NT2/D1 (cell line): ENCODE measurements around the gene TRIM72.

Experiments
- SUZ12 ChIP-seq: IDR thresholded peaks from 2 replicates; pipeline ENCODE4 v1.6.1; 2011; ENCODE audit not compliant: insufficient read length, insufficient read depth; ENCODE audit errors: extremely low read depth
- ZNF274 ChIP-seq: IDR thresholded peaks from 2 replicates; pipeline ENCODE4 v1.6.1; 2011; ENCODE audit warnings: mild to moderate bottlenecking, low read depth, low read length

DNA sequence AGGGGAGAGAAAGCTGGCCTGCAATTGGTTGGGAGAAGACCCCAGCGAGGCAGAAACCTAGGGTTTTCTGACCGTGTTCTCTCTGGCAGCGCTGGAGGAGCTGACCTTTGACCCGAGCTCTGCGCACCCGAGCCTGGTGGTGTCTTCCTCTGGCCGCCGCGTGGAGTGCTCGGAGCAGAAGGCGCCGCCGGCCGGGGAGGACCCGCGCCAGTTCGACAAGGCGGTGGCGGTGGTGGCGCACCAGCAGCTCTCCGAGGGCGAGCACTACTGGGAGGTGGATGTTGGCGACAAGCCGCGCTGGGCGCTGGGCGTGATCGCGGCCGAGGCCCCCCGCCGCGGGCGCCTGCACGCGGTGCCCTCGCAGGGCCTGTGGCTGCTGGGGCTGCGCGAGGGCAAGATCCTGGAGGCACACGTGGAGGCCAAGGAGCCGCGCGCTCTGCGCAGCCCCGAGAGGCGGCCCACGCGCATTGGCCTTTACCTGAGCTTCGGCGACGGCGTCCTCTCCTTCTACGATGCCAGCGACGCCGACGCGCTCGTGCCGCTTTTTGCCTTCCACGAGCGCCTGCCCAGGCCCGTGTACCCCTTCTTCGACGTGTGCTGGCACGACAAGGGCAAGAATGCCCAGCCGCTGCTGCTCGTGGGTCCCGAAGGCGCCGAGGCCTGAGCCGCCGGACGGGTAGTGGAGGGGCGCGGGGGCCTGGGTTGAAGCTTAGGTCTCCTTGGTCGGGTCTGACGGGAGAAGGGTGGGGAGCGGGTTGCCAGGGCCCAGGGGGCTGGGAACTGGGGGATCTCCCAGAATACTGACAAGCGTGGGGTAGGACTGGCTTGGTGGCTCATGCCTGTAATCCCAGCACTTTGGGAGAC is 10.4 kb downstream of the TRIM72 start:
- no peak for TF ChIP-seq SUZ12
- no peak for TF ChIP-seq ZNF274
